CD4-positive, alpha-beta T cell (primary cell): Measurements from ENCODE around the gene GBX1. TPM values are rescaled to one million over a fixed set of nuclear protein-coding genes. Genes with fewer than 3 reads are reported as not detected.

Source experiments
- ATAC-seq: fragments of 200-7000 bp; cut with Tn5 transposase; one replicate; pipeline ENCODE4 v1.10.0; 2022; ENCODE audit warnings: mild to moderate bottlenecking; ENCODE audit not compliant: poor library complexity
- CTCF ChIA-PET: fragments of 350-600 bp; sonication (Branson Sonifier 250); formaldehyde crosslinking; loops from one replicate; lab custom pipeline; 2021; ENCODE audit warnings: antibody characterized with exemption, inconsistent platforms; lab: Charles Lee
- POLR2A ChIA-PET: fragments of 350-600 bp; sonication (Branson Sonifier 250); formaldehyde crosslinking; loops from one replicate; lab custom pipeline; 2021; ENCODE audit warnings: antibody characterized with exemption, inconsistent platforms; lab: Charles Lee
- DNase-seq, 14 experiments: peaks; one replicate each; pipeline ENCODE4 v3.0.0-alpha.2; 2013 to 2020; ENCODE audit warnings: mixed read lengths in 2 of 14
- H3K27ac ChIP-seq, 2 donors: one replicate each; pipeline versions ENCODE4 v1.5.1 to v1.7.0; 2013; ENCODE audit warnings: low read length in 2 of 2, low read depth in 1 of 2, mild to moderate bottlenecking in 1 of 2
- H3K27me3 ChIP-seq, 2 experiments: 1 replicate in 1 of 2; 2 replicates in 1 of 2; pipeline versions ENCODE4 v1.6.1 to v1.7.0; 2013; ENCODE audit warnings: low read length in 2 of 2, control low read depth in 1 of 2, mild to moderate bottlenecking in 1 of 2, moderate library complexity in 1 of 2; ENCODE audit not compliant: insufficient read depth in 2 of 2, control insufficient read depth in 1 of 2
- H3K36me3 ChIP-seq: one replicate; pipeline ENCODE4 v1.6.1; 2013; ENCODE audit warnings: low read length, control low read depth; ENCODE audit not compliant: insufficient read depth
- H3K4me1 ChIP-seq: one replicate; pipeline ENCODE4 v1.6.1; 2013; ENCODE audit warnings: low read length, control low read depth; ENCODE audit not compliant: insufficient read depth
- H3K4me3 ChIP-seq: one replicate; pipeline ENCODE4 v1.5.1; 2013; ENCODE audit warnings: mild to moderate bottlenecking, low read length, moderate library complexity
- H3K9me3 ChIP-seq, 2 experiments: 1 replicate in 1 of 2; 2 replicates in 1 of 2; pipeline versions ENCODE4 v1.6.1 to v1.7.0; 2013; ENCODE audit warnings: low read length in 2 of 2, mild to moderate bottlenecking in 2 of 2, control low read depth in 1 of 2, moderate library complexity in 1 of 2; ENCODE audit not compliant: control insufficient read depth in 1 of 2, insufficient read depth in 1 of 2
- H3K27ac Mint-ChIP-seq: one replicate; pipeline ENCODE4 v1.8.0; 2020; ENCODE audit warnings: mixed read lengths
- H3K27me3 Mint-ChIP-seq: one replicate; pipeline ENCODE4 v1.8.0; 2021; ENCODE audit warnings: mixed read lengths
- H3K36me3 Mint-ChIP-seq: one replicate; pipeline ENCODE4 v1.8.0; 2021; ENCODE audit warnings: low read depth, mixed read lengths
- H3K4me1 Mint-ChIP-seq: one replicate; pipeline ENCODE4 v1.8.0; 2021; ENCODE audit warnings: low read depth, mixed read lengths
- H3K4me3 Mint-ChIP-seq: one replicate; pipeline ENCODE4 v1.8.0; 2020; ENCODE audit warnings: mild to moderate bottlenecking, mixed read lengths
- H3K9me3 Mint-ChIP-seq: one replicate; pipeline ENCODE4 v1.8.0; 2020; ENCODE audit warnings: mixed read lengths
- intact Hi-C, 2 experiments: fragments of 100-400 bp; cut with DNase I in 1 of 2; cut with micrococcal nuclease in 1 of 2; formaldehyde crosslinking; loops; one replicate each; pipeline versions ENCODE4 v1.15.1 to v1.9.0; 2023 to 2025; cut with DNase I, micrococcal nuclease
- total RNA-seq, 174 experiments: library from RNA in 2 of 174; stranded (reverse) in 2 of 174; gene quantifications; one replicate each; pipeline ENCODE4 v1.2.3 and lab custom pipeline; 2021 to 2026
- TF ChIP-seq, protein P1 (sequence below): fragments of 200-600 bp; IDR thresholded peaks from one replicate; pipeline ENCODE4 v1.8.0; 2022; ENCODE audit warnings: antibody characterized with exemption, mild to moderate bottlenecking

Gene GBX1
- total RNA-seq, 2 experiments from 2014 or later: not detected

DNA sequence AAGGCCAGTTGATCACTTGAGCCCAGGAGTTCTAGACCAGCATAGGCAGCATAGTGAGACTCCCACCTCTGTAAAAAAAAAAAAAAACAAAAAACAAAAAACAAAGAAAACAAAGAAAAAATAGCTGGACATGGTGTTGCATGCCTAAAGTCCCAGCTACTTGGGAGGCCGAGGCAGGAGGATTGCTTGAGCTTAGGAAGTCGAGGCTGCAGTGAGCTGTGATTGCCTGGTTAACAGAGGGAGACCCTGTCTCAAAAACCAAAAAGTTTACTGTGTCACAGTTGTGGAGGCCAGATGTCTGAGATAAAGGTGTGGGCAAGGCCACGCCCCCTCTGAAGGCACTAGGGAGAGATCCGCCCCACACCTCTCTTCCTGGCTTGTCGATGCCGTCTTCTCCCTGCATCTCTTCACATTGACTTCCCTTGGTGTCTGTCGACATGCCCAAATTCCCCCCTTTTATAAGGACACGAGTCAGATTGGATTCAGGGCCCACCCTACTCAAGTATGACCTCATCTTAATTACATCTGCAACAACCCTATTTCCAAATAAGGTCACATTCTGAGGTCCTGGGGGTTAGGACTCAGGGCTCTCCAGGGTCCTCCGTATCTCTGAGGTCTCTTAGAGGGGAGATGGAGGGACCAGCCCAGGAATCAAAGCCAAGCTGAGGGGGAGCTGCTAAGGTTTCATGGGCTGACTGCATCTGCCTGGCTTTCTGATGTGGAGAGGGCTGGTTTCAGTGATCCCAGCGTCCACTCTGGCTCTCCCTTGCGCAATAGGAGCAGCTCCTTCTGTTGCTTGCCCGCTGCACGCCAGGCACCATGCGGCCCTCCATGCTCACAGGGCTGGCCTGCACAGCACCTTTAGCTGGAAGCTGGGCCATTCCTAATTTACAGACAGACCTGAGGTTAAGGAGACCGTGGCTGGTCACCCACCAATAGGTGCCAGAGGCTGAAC, 58.1 kb downstream of the GBX1 start:
- H3K27me3 ChIP-seq: peaks cover 5 to 10% of the 10 kb centered on the region in 2 experiments
- ChIA-PET CTCF (interaction anchor here (1.1 to 2.9 kb wide), 2 partner anchors 17 to 211 kb away, joined by 3 to 9 read pairs; no protein-coding TSS in a partner anchor), POLR2A (no interaction called here)
- Mint-ChIP-seq H3K4me3 (no peak overlapping the region), H3K27me3 (peaks cover 17% of the 10 kb centered on the region), H3K9me3 (no peaks in the 10 kb centered on the region), H3K36me3 (no peaks in the 10 kb centered on the region), H3K4me1 (peaks cover 5% of the 10 kb centered on the region), H3K27ac (no peak overlapping the region)
- no peak overlapping the region for H3K4me3 ChIP-seq
- no peaks in the 10 kb centered on the region for H3K36me3 ChIP-seq
- H3K27ac ChIP-seq: no peak overlapping the region
- DNase-seq: no peak
- TF ChIP-seq, protein P1, sequence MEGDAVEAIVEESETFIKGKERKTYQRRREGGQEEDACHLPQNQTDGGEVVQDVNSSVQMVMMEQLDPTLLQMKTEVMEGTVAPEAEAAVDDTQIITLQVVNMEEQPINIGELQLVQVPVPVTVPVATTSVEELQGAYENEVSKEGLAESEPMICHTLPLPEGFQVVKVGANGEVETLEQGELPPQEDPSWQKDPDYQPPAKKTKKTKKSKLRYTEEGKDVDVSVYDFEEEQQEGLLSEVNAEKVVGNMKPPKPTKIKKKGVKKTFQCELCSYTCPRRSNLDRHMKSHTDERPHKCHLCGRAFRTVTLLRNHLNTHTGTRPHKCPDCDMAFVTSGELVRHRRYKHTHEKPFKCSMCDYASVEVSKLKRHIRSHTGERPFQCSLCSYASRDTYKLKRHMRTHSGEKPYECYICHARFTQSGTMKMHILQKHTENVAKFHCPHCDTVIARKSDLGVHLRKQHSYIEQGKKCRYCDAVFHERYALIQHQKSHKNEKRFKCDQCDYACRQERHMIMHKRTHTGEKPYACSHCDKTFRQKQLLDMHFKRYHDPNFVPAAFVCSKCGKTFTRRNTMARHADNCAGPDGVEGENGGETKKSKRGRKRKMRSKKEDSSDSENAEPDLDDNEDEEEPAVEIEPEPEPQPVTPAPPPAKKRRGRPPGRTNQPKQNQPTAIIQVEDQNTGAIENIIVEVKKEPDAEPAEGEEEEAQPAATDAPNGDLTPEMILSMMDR: no peak
- H3K4me1 ChIP-seq: peaks cover 14% of the 10 kb centered on the region
- intact Hi-C loops: loop anchor here (2.0 to 5.0 kb wide), 4 partner anchors 21 to 331 kb away; no protein-coding TSS in a partner anchor
- H3K9me3 ChIP-seq: no peaks in the 10 kb centered on the region
- ATAC-seq: no peak

DNA sequence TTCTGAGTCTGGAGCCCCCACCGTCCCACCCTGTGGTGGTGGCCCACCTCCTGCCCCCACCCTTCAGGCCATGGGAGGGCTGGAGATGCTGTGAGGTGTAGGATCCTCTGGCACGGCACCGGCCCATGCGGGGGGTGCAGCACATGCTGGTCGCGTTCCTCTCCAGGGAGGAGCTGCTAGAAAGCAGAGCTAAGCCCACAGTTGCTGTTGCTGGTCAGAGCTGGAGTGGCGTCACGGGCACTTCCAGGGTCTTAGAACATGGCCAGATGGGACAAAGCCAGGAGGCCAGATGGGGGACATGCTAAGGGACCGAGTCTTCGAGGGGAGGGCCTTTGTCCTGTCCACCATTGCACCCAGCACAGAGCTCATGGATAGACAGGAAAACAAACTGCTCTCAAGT, 59.6 kb downstream of the GBX1 start:
- Mint-ChIP-seq H3K36me3 (no peaks in the 10 kb centered on the region), H3K27me3 (peaks cover 5% of the 10 kb centered on the region), H3K4me3 (no peak overlapping the region), H3K27ac (no peak overlapping the region), H3K4me1 (peaks cover 5% of the 10 kb centered on the region), H3K9me3 (no peaks in the 10 kb centered on the region)
- no peak for DNase-seq
- no peaks in the 10 kb centered on the region for H3K36me3 ChIP-seq
- H3K4me3 ChIP-seq: no peak overlapping the region
- H3K27ac ChIP-seq: no peak overlapping the region
- POLR2A ChIA-PET: no interaction called here
- no peaks in the 10 kb centered on the region for H3K9me3 ChIP-seq
- TF ChIP-seq, protein P1: no peak
- H3K4me1 ChIP-seq: peaks cover 9% of the 10 kb centered on the region
- CTCF ChIA-PET: interaction anchor here (1.4 kb wide), 1 partner anchor 16 kb away, joined by 5 read pairs; no protein-coding TSS in a partner anchor
- no peak for ATAC-seq
- intact Hi-C loops: no loop called here
- H3K27me3 ChIP-seq: no peaks in the 10 kb centered on the region

DNA sequence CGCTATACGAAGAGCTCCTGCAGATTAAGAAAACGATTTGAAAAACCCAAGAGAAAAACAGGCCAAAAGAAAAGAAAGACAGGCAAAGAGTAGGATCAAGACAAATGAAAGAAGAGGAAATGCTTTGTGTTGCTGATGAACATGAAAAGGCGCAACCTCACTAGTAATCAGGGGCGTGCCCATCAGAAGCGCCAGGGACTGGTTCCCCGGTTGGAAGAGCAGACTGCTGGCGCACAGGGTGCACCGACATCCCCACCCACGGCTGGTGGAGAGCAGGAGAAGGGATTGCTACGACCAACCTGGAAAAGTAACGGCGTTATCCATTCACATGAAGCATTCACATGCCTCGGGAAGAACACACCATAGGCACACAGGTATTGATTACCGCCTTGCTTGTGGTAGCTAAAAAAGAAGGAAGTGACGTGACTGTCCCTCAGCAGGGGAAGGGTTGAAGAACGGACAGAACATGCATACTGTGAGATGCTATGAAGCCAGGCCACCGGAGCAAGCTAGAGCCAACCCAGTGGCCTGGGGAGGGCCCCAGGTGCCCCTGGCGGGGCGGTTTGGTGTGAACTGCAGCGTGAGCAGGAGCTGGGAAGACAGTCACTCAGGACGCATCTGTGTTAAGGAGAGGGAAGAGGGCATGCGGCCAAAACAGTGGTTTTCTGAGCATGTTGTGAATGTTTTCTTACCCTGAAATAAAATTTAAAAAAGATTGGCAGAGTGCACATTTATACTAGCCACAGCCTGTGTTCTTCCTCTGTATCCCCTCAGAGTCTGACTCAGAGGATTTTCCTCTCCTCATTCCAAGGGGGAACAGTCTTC, 62.9 kb downstream of the GBX1 start:
- Histone ChIP-seq H3K4me1 (no peaks in the 10 kb centered on the region), H3K9me3 (no peaks in the 10 kb centered on the region), H3K4me3 (no peak overlapping the region), H3K27ac (no peak overlapping the region), H3K27me3 (no peaks in the 10 kb centered on the region), H3K36me3 (no peaks in the 10 kb centered on the region)
- Mint-ChIP-seq H3K27ac (no peak overlapping the region), H3K4me1 (no peaks in the 10 kb centered on the region), H3K9me3 (no peaks in the 10 kb centered on the region), H3K4me3 (no peak overlapping the region), H3K36me3 (no peaks in the 10 kb centered on the region), H3K27me3 (no peaks in the 10 kb centered on the region)
- TF ChIP-seq, protein P1: no peak
- ATAC-seq (no peak), DNase-seq (no peak)
- POLR2A ChIA-PET: interaction anchor here (0.6 kb wide), 1 partner anchor 48 kb away, joined by 3 read pairs; no protein-coding TSS in a partner anchor
- intact Hi-C loops: no loop called here
- CTCF ChIA-PET: interaction anchor here (1.1 kb wide), 1 partner anchor 20 kb away, joined by 3 read pairs; no protein-coding TSS in a partner anchor
